ENCODE measurements around the gene CCNI2. TPM values are rescaled to one million over a fixed set of nuclear protein-coding genes. Genes with fewer than 3 reads are reported as not detected.

CCNI2 gene
- total and polyA plus RNA-seq, 10 of the 15 experiments (the other 5 are each of a cell fraction or from before 2014, with no cell fraction given), result 1.8 to 8.0 (median 3.2) TPM

DNA sequence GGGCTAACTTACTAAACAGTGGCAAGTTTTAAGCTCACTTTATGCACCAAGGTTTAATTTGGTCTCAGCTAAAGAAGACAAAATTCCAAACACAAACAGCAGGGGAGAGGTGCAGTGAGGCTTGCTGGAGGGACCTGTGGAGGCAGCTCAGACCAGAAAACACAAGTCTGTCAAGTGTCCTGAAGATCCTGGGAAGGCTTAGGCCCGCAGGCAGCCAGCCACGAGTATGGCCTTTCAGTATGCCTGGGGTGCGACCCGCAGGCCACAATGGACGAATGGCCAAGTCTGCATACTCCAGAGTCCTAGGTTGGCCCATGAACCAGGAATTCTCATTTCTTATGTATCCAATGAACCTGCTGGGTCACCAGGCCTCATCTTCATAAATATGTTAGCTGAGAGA lies 9.3 kb downstream of the CCNI2 start:
- H2AFZ ChIP-seq (ENCODE audit: control insufficient read depth, low read depth, low read length), result no peak overlapping the region
- no peak for ATAC-seq
- no peak for DNase-seq (ENCODE audit: low read depth, low spot score)
- BruUV-seq (replicated peaks), result no TSS peak
- no peak overlapping the region for H3K4me3 ChIP-seq
- H4K20me1 ChIP-seq (ENCODE audit: control insufficient read depth, insufficient read depth), result no peaks in the 10 kb centered on the region
- no peaks in the 10 kb centered on the region for H3K27me3 ChIP-seq (replicated peaks in 1 of 2; ENCODE audit: control insufficient read depth in 2 of 2, insufficient read depth in 2 of 2, low read length in 1 of 2)
- no peak overlapping the region for H3K4me2 ChIP-seq (ENCODE audit: control insufficient read depth, insufficient read depth)
- intact Hi-C loops (cut with micrococcal nuclease; ENCODE audit: unreplicated experiment) (no loop called here), in situ Hi-C loops (cut with MboI) (no loop called here)
- no peak overlapping the region for H3K27ac ChIP-seq (ENCODE audit: control insufficient read depth, insufficient read depth)
- RAD21 ChIA-PET (ENCODE audit: unreplicated experiment), result interaction anchor here (1.2 to 4.0 kb wide), 3 partner anchors 10 to 63 kb away, joined by 5 to 42 read pairs (median 12); partner anchors contain the start of gene CCNI2
- WGBS (ENCODE audit: insufficient coverage, insufficient replicate concordance, low lambda C conversion rate, missing lambda C conversion rate), result 83% methylated on average over 5 of the region's 5 CpGs
- SMC1A ChIA-PET (ENCODE audit: uncharacterized antibody, unreplicated experiment), result interaction anchor here (0.8 to 11.1 kb wide), 8 partner anchors 8 to 65 kb away, joined by 3 to 129 read pairs (median 6); partner anchors contain the start of gene SEPTIN8
- H3K79me2 ChIP-seq (ENCODE audit: control insufficient read depth, insufficient read depth, low read length), result no peaks in the 10 kb centered on the region; the same call in 1 of the 2 replicates
- TF ChIP-seq ZNF384 (IDR thresholded peaks at IDR 0.05; ENCODE audit: borderline replicate concordance, low read depth, low read length), result no peak
- no peak for TF ChIP-seq MEF2A (IDR thresholded peaks at IDR 0.05; ENCODE audit: insufficient read depth, low read depth, low read length)
- no peak for TF ChIP-seq PKNOX1 (IDR thresholded peaks at IDR 0.05)
- TF ChIP-seq CBFB (IDR thresholded peaks at IDR 0.05; ENCODE audit: low read depth), result no peak
- TF ChIP-seq SIN3A (IDR thresholded peaks at IDR 0.05; ENCODE audit: low read depth, low read length), result no peak
- no peak for TF ChIP-seq SMAD5 (IDR thresholded peaks at IDR 0.05; ENCODE audit: low read depth)
- no peak for TF ChIP-seq HDGF (IDR thresholded peaks at IDR 0.05)
- TF ChIP-seq, protein P1, sequence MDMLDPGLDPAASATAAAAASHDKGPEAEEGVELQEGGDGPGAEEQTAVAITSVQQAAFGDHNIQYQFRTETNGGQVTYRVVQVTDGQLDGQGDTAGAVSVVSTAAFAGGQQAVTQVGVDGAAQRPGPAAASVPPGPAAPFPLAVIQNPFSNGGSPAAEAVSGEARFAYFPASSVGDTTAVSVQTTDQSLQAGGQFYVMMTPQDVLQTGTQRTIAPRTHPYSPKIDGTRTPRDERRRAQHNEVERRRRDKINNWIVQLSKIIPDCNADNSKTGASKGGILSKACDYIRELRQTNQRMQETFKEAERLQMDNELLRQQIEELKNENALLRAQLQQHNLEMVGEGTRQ (IDR thresholded peaks at IDR 0.05; ENCODE audit: borderline replicate concordance, low read depth, low read length), result no peak
- TF ChIP-seq RAD21 (IDR thresholded peaks at IDR 0.05; ENCODE audit: insufficient read depth, low read depth, low read length), result no peak
- CTCF ChIA-PET, result interaction anchor here (1.1 to 7.4 kb wide), 4 partner anchors 9 to 230 kb away, joined by 3 to 136 read pairs (median 26); partner anchors contain the start of gene CCNI2
- POLR2A ChIA-PET, result interaction anchor here (1.0 to 9.6 kb wide), 3 partner anchors 11 to 304 kb away, joined by 3 to 56 read pairs (median 3); partner anchors contain the start of gene SEPTIN8
- no peak for FAIRE-seq
- H3K36me3 ChIP-seq (ENCODE audit: control insufficient read depth in 2 of 2, insufficient read depth in 2 of 2, low read length in 1 of 2), result peaks cover 6 to 12% of the 10 kb centered on the region in 2 experiments
- H3K9ac ChIP-seq (ENCODE audit: control insufficient read depth, insufficient read depth, low read length), result no peak overlapping the region
- H3K9me3 ChIP-seq (replicated peaks; ENCODE audit: control insufficient read depth, insufficient read depth, low read length), result no peaks in the 10 kb centered on the region
- peaks cover 7% of the 10 kb centered on the region for H3K4me1 ChIP-seq (ENCODE audit: control insufficient read depth, insufficient read depth, low read length)
